ENCODE results near the gene FAM83F. TPM values are rescaled to one million over a fixed set of nuclear protein-coding genes. Genes with fewer than 3 reads are reported as not detected.

Gene FAM83F
- total RNA-seq, 1 donor from 2014 or later, result 12.8 TPM

- H3K9me3 ChIP-seq, result no peaks in the 10 kb centered on the region
- no peak for TF ChIP-seq POLR2A (IDR thresholded peaks at IDR 0.05)
- no peak for TF ChIP-seq POLR2AphosphoS5 (IDR thresholded peaks at IDR 0.05; ENCODE audit: insufficient read depth in 1 of 2, low read depth in 1 of 2)
- no peak for TF ChIP-seq CTCF (IDR thresholded peaks at IDR 0.05)
- intact Hi-C loops (cut with DNase I), result no loop called here
- peaks cover 26% of the 10 kb centered on the region for H3K4me1 ChIP-seq
- peak overlapping the region in 1 of 2 donors; percentile 28 for H3K4me3 ChIP-seq
- no peak overlapping the region for H3K27ac ChIP-seq
- H3K36me3 ChIP-seq, result no peaks in the 10 kb centered on the region
- DNase-seq (ENCODE audit: extremely low spot score in 2 of 2), result no peak
- no peaks in the 10 kb centered on the region for H3K27me3 ChIP-seq
These were observed 651 bp upstream of the FAM83F start for GRCh38 chr22:39994041-39994565.

GRCh38 chr22:39995393-39996252, 869 bp downstream of the FAM83F start:
- Histone ChIP-seq H3K36me3 (no peaks in the 10 kb centered on the region), H3K27me3 (no peaks in the 10 kb centered on the region), H3K4me3 (peak overlapping the region; percentile 42 to 51), H3K9me3 (no peaks in the 10 kb centered on the region), H3K4me1 (peaks cover 33% of the 10 kb centered on the region), H3K27ac (peak overlapping the region; percentile 85)
- no peak for DNase-seq (ENCODE audit: extremely low spot score in 2 of 2)
- intact Hi-C loops (cut with DNase I), result no loop called here
- TF ChIP-seq POLR2AphosphoS5 (IDR thresholded peaks at IDR 0.05; ENCODE audit: insufficient read depth in 1 of 2, low read depth in 1 of 2), result no peak
- no peak for TF ChIP-seq POLR2A (IDR thresholded peaks at IDR 0.05)
- TF ChIP-seq CTCF (IDR thresholded peaks at IDR 0.05), result no peak

DNA sequence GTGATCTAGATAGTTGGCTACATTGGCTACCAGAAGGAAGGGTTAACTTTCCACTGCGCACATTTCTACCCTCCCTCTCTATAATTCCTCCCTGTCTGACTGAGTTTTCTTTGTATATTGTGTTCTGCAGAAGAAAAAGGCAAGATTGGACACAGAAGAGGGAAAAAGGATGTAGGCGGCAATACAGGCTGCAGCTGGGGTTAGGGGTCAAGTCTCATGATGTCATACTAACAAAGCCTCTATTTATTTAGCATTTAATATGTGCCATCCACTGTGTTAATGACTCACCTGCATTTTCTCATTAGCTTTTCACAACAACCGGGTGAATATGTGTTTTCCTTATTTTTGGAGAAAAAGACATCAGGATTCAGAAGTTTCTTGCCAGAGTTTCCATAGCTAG, 2.0 kb downstream of the FAM83F start:
- Histone ChIP-seq H3K36me3 (no peaks in the 10 kb centered on the region), H3K9me3 (no peaks in the 10 kb centered on the region), H3K4me1 (peaks cover 36% of the 10 kb centered on the region), H3K27ac (peak overlapping the region; percentile 47), H3K4me3 (peak overlapping the region in 1 of 2 donors; percentile 51), H3K27me3 (no peaks in the 10 kb centered on the region)
- intact Hi-C loops (cut with DNase I), result no loop called here
- no peak for TF ChIP-seq POLR2AphosphoS5 (IDR thresholded peaks at IDR 0.05; ENCODE audit: insufficient read depth in 1 of 2, low read depth in 1 of 2)
- TF ChIP-seq CTCF (IDR thresholded peaks at IDR 0.05), result no peak
- TF ChIP-seq POLR2A (IDR thresholded peaks at IDR 0.05), result no peak
- DNase-seq (ENCODE audit: extremely low spot score in 2 of 2), result no peak

GRCh38 chr22:39997421-39997820, 2.7 kb downstream of the FAM83F start:
- DNase-seq (ENCODE audit: extremely low spot score in 2 of 2), result no peak
- intact Hi-C loops (cut with DNase I), result no loop called here
- H3K4me1 ChIP-seq, result peaks cover 43% of the 10 kb centered on the region
- no peak overlapping the region for H3K4me3 ChIP-seq
- no peaks in the 10 kb centered on the region for H3K9me3 ChIP-seq
- TF ChIP-seq CTCF (IDR thresholded peaks at IDR 0.05), result no peak
- no peak for TF ChIP-seq POLR2A (IDR thresholded peaks at IDR 0.05)
- no peak for TF ChIP-seq POLR2AphosphoS5 (IDR thresholded peaks at IDR 0.05; ENCODE audit: insufficient read depth in 1 of 2, low read depth in 1 of 2)
- H3K27ac ChIP-seq, result peak overlapping the region; percentile 47
- H3K36me3 ChIP-seq, result no peaks in the 10 kb centered on the region
- H3K27me3 ChIP-seq, result no peaks in the 10 kb centered on the region

Data from vagina (tissue), 2 donors.